Cerebellar cortex (tissue), 1 donor: ENCODE data around the gene SLFN5.
"Not testable (repeated sequence)": the region's sequence is repeated elsewhere in the genome, so short reads cannot be mapped to it uniquely, and the experiment has no call there.

Source experiments
- DNase-seq: peaks from one replicate; pipeline ENCODE4 v3.0.0-alpha.2; 2015; ENCODE audit warnings: low spot score

SLFN5 gene

GRCh38 chr17:35291802-35292201, 48.9 kb downstream of the SLFN5 start:
- no peak for DNase-seq

DNA sequence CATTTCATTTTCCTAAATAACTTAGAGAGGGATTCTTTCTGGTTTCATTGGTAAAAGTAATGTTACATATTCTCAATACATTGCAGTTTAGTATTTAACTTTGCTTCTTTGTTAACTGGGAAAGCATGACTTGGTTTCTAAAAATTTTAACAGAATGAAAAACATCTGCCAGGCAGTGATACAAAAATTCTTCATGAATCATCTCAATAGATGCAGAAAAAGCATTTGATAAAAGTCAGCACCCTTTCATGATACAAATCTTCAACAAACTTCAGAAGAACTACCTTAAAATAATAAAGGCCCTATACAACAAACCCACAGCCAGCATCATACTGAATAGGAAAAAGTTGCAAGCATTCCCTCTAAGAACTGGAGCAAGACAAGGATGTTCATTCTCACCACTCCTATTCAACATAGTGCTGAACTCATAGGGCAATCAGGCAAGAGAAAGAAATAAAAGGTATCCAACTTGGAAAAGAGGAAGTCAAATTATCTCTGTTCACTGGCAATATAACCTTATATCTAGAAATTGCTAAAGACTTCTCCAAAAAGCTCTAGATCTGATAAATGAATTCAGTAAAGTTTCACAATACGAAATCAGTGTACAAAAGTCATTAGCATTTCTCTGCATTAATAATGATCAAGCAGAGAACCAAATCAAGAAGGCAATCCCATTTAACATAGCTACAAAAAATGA, 50.4 kb downstream of the SLFN5 start:
- DNase-seq: no peak

DNA sequence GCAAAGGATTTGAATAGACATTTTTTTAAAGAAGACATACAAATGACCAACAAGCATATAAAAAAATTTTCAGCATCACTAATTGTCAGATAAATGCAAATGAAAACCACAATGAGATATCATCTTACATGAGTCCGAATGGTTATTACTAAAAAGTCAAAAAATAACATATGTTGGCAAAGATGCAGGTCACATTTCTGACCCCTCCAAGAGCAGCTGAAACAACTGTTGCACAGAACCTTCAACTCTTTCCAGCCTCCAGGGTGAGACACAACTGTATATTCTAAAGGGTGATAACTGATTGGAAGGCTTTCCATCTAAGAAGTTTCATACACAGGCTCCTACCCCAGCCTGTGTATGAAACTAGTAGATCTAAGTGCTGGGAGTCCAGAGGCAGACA, 51.9 kb downstream of the SLFN5 start:
- DNase-seq: no peak

- no peak for DNase-seq
Observed at GRCh38 chr17:35295686-35296085, 52.8 kb downstream of the SLFN5 start.

DNA sequence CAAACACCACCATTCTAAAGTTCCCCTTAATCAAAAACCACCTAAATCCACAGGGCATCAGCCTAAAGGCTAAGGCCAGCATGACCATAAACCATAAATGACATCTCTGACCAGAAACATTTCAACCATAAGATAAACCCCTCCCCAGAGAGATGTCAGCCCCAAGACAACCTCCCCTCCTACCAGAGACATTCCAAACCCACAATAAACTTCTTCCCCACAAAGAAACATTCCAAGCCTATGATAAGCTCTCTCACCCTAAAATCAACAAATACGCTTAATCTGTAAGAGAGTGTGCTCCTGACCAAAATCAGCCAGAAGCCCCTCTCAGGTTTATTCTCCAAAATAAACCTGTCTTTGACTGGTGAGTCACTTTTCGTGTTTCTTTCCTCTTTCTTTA, 54.8 kb downstream of the SLFN5 start:
- DNase-seq: no peak

DNA sequence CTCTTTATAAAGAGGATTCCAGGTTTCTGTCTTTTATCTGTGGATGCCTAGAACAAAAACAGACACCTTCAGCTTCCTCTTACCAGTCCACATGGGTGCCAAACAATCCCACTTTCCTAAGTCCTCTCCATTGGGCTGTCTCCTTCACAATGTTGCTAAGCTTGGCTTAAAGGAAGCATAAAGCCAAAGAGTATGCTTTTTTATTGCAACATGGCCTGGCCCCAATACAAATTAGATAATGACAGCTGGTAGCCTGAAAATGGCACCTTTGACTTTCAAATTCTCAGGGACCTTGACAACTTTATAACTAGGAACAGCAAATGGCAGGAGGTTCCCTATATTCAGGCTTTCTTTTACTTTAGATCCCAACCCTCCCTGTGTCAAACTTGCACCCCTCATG, 55.8 kb downstream of the SLFN5 start:
- DNase-seq: no peak

DNA sequence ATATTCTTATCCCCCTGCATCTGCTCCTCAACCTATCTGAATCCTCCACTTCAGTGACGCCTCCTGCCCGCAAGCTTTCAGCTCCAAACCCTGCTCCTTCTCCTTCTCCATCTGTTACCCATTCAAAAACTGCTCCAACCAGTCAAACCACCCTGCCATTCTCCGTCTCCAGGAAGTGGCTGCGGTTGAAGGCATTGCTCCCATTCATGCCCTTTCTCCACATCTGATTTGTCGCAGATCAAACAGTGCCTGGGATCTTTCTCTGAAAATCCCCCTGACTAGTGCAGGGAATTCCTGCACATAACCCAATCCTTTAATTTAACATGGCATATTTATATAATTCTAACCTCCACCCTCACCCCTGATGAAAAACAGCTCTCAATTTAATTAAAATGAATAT, 56.3 kb downstream of the SLFN5 start:
- DNase-seq: no peak

DNA sequence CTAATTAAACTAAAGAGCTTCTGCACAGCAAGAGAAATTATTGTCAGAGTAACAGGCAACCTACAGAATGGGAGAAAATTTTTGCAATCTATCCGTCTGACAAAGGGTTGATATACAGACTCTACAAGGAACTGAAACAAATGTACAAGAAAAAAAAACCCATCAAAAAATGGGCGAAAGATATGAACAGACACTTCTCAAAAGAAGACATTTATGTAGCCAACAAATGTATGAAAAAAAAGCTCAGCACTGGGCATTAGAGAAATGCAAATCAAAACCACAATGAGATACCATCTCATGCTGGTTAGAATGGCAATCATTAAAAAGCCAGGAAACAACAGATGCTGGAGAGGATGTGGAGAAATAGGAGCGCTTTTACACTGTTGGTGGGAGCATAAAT, 66.5 kb downstream of the SLFN5 start:
- DNase-seq: not testable (repeated sequence)

DNA sequence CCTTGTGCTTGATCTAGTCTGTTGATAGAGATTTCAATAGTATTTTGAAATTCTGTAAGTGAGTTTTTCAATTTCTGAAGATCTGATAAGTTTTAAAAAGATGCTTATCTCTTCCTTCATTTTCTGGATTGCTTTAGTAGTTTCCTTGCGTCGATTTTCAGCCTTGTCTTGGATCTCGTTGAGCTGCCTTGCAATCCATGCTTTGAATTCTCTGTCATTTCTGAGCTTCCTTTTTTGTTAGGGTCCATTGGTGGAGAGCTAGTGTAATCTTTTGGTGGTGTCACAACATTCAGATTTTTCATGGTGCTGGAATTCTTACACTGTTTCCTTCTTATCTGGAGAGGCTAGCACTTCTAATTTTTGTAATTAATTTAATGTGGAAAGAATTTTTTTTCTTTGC, 69.5 kb downstream of the SLFN5 start:
- DNase-seq: no peak

DNA sequence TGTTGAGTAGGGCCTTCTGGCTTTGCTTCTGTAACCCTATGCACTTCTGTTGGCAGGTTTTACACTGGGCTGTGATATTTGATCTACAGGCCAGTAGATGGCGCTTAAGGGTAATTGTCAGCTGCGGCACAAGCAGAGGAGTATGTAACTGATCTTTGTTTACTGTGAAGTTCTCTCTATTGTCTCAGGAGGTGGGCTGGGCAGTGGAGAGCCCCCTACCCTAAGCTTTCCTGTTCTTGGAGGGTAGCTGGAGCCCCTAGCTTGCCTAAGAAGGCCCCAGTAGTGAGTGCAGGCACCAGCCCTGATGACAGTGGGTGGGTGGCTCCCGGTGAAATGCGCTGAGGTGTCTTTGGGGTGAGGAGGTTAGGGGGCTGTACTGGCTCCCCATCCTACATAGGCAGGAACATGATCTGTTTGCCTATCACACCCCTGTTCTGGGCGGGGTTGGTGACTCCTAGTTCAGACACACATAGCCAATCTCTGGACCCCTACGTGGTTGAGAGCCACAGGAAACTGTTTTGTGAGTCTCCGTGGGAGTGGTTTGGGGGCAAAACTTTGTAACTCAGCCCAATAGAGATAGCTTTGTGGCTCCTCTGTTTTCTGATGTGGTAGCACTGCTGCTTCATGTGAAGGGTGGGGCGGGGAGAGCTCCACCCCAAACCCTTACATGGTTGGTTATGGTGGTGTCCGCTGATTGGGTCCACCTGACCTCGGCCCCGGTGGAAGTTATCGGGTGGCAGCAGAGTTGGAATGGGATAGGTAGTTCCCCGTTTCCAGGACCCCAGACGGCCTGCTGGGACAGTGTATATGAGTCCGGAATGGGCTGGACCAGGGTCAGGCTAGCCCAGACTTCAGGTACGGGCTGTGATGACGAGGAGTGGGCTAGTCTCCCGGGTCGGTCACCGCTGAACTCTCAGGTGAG, 70.2 kb downstream of the SLFN5 start:
- DNase-seq: peak; percentile 48

DNA sequence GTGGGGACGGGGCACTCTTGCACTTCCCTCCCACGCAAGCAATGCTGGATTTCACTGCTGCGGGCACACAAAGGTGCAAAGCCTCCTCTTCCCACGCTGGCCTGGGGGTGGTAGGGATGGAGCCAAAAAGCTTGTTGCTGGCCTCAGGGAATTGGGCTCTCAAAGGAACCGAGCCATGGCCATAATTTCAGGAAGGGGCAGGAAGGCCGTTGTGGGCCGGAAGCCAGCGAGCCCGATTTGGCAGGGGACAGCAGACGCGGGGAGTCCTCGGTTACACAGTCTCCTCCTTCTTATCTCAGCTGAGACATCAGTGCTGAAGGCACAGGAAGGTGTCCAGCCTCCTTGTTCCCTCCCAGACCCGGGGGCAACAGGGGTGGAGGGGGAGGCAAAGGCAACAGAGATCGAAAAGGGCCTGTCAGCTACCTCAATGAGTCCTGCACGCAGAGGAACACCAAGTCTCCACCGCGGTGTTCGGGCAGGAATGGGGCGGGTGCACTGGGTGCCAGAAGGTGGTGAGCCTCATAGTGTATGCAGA, 71.1 kb downstream of the SLFN5 start:
- no peak for DNase-seq

GRCh38 chr17:35314415-35315216, 71.7 kb downstream of the SLFN5 start:
- DNase-seq: no peak

DNA sequence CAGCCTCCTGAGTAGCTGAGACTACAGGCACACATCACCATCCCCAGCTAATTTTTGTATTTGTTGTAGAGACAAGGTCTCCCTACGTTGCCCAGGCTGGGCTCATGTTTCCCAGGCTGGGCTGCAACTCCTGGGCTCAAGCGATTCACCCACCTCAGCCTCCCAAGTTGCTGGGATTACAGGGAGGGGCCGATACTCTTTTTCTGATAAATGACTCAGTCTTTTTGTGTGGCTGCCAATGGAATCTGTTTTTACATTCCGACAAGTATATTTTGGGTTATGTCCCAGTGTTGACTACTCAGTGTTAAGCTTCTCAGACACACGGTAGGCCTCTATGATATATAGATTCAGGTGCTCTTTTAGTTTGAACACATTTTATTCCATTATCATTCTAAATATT, 72.4 kb downstream of the SLFN5 start:
- no peak for DNase-seq

- no peak for DNase-seq
Observed at GRCh38 chr17:35315971-35316370, 73.1 kb downstream of the SLFN5 start.

GRCh38 chr17:35322749-35323148, 79.9 kb downstream of the SLFN5 start:
- no peak for DNase-seq
